H9 (cell line): ENCODE data around the gene NCOA5. TPM values are rescaled to one million over a fixed set of nuclear protein-coding genes. Genes with fewer than 3 reads are reported as not detected.

Experiments used
- DNase-seq: peaks from one replicate; pipeline ENCODE4 v3.0.0-alpha.2; 2017
- H2AFZ ChIP-seq: one replicate; pipeline ENCODE4 v1.6.1; 2013; ENCODE audit warnings: mild to moderate bottlenecking, low read length, control low read depth, moderate library complexity
- H2AK5ac ChIP-seq: 2 replicates; pipeline ENCODE4 v1.6.1; 2013; ENCODE audit warnings: low read length, control low read depth, mixed read lengths; ENCODE audit not compliant: insufficient read length
- H2BK120ac ChIP-seq: one replicate; pipeline ENCODE4 v1.6.1; 2013; ENCODE audit warnings: low read depth, mild to moderate bottlenecking, low read length, control low read depth, inconsistent platforms; ENCODE audit not compliant: poor library complexity, severe bottlenecking
- H2BK12ac ChIP-seq: 2 replicates; pipeline ENCODE4 v1.6.1; 2013; ENCODE audit warnings: low read length, control low read depth, mixed read lengths, low read depth; ENCODE audit not compliant: insufficient read length
- H2BK15ac ChIP-seq: 2 replicates; pipeline ENCODE4 v1.6.1; 2013; ENCODE audit warnings: low read depth, low read length, control low read depth
- H2BK20ac ChIP-seq: one replicate; pipeline ENCODE4 v1.6.1; 2013; ENCODE audit warnings: low read depth, mild to moderate bottlenecking, low read length, control low read depth, inconsistent platforms; ENCODE audit not compliant: poor library complexity, severe bottlenecking
- H2BK5ac ChIP-seq: 2 replicates; pipeline ENCODE4 v1.6.1; 2013; ENCODE audit warnings: low read length, control low read depth, mixed read lengths; ENCODE audit not compliant: insufficient read length
- H3K14ac ChIP-seq: 2 replicates; pipeline ENCODE4 v1.6.1; 2013; ENCODE audit warnings: low read length, control low read depth; ENCODE audit not compliant: insufficient read depth
- H3K18ac ChIP-seq: 2 replicates; pipeline ENCODE4 v1.6.1; 2013; ENCODE audit warnings: low read depth, mild to moderate bottlenecking, mixed read lengths, low read length, control low read depth; ENCODE audit not compliant: insufficient read length
- H3K23ac ChIP-seq: 2 replicates; pipeline ENCODE4 v1.6.1; 2013; ENCODE audit warnings: low read length, control low read depth, mixed read lengths, low read depth; ENCODE audit not compliant: insufficient read length
- H3K23me2 ChIP-seq: 2 replicates; pipeline ENCODE4 v1.6.1; 2013; ENCODE audit warnings: low read depth, mild to moderate bottlenecking, mixed read lengths, low read length, control low read depth; ENCODE audit not compliant: insufficient read length, poor library complexity, severe bottlenecking
- H3K27ac ChIP-seq: 2 replicates; pipeline ENCODE4 v1.5.1; 2013; ENCODE audit warnings: low read length, control low read depth, mixed read lengths, low read depth; ENCODE audit not compliant: insufficient read length
- H3K27me3 ChIP-seq: 2 replicates; pipeline ENCODE4 v1.6.1; 2013; ENCODE audit warnings: low read length, control low read depth, inconsistent platforms; ENCODE audit not compliant: insufficient read depth
- H3K4ac ChIP-seq: 2 replicates; pipeline ENCODE4 v1.6.1; 2013; ENCODE audit warnings: low read depth, mild to moderate bottlenecking, control low read depth, inconsistent platforms, low read length, moderate library complexity
- H3K4me1 ChIP-seq: 2 replicates; pipeline ENCODE4 v1.6.1; 2013; ENCODE audit warnings: low read length, control low read depth, inconsistent platforms; ENCODE audit not compliant: insufficient read depth
- H3K4me2 ChIP-seq: 2 replicates; pipeline ENCODE4 v1.6.1; 2013; ENCODE audit warnings: low read length, control low read depth, mixed read lengths; ENCODE audit not compliant: insufficient read length, insufficient read depth
- H3K56ac ChIP-seq: 2 replicates; pipeline ENCODE4 v1.6.1; 2013; ENCODE audit warnings: low read depth, mild to moderate bottlenecking, mixed read lengths, low read length, control low read depth; ENCODE audit not compliant: insufficient read length
- H3K79me1 ChIP-seq: 2 replicates; pipeline ENCODE4 v1.6.1; 2013; ENCODE audit warnings: low read depth, mild to moderate bottlenecking, moderate library complexity, low read length, control low read depth, inconsistent platforms; ENCODE audit not compliant: insufficient read depth, poor library complexity, severe bottlenecking
- H3K79me2 ChIP-seq: 2 replicates; pipeline ENCODE4 v1.6.1; 2013; ENCODE audit warnings: low read length, control low read depth, inconsistent platforms; ENCODE audit not compliant: insufficient read depth
- H3K9ac ChIP-seq: 2 replicates; pipeline ENCODE4 v1.6.1; 2013; ENCODE audit warnings: low read length, control low read depth, mixed read lengths; ENCODE audit not compliant: insufficient read length; ENCODE audit errors: extremely low read depth
- H3K9me3 ChIP-seq: one replicate; pipeline ENCODE4 v1.6.1; 2013; ENCODE audit warnings: low read depth, low read length, inconsistent platforms; ENCODE audit not compliant: control insufficient read depth
- H3T11ph ChIP-seq: one replicate; pipeline ENCODE4 v1.6.1; 2013; ENCODE audit warnings: mild to moderate bottlenecking, low read length, control low read depth, inconsistent platforms
- H4K20me1 ChIP-seq: one replicate; pipeline ENCODE4 v1.6.1; 2013; ENCODE audit not compliant: control insufficient read depth, insufficient read length, insufficient read depth
- H4K5ac ChIP-seq: 2 replicates; pipeline ENCODE4 v1.6.1; 2013; ENCODE audit warnings: low read depth, mild to moderate bottlenecking, mixed read lengths, low read length, control low read depth; ENCODE audit not compliant: insufficient read length
- H4K8ac ChIP-seq: replicated peaks from 2 replicates; pipeline ENCODE4 v1.6.1; 2013; ENCODE audit warnings: low read length, control low read depth, mixed read lengths, low read depth; ENCODE audit not compliant: insufficient read length
- H4K91ac ChIP-seq: 2 replicates; pipeline ENCODE4 v1.6.1; 2013; ENCODE audit warnings: low read depth, mild to moderate bottlenecking, moderate library complexity, mixed read lengths, low read length, control low read depth; ENCODE audit not compliant: insufficient read length
- H3K27ac Mint-ChIP-seq, 3 experiments: 2 replicates in 2 of 3; 3 replicates in 1 of 3; pipeline ENCODE4 v1.8.0; 2020 to 2021; ENCODE audit warnings: mixed read lengths in 3 of 3, mild to moderate bottlenecking in 1 of 3, moderate library complexity in 1 of 3
- H3K27me3 Mint-ChIP-seq: 2 replicates; pipeline ENCODE4 v1.8.0; 2021; ENCODE audit warnings: low read depth, mild to moderate bottlenecking, moderate library complexity, mixed read lengths
- H3K36me3 Mint-ChIP-seq, 3 experiments: 2 replicates in 2 of 3; 3 replicates in 1 of 3; pipeline ENCODE4 v1.8.0; 2020 to 2021; ENCODE audit warnings: low read depth in 3 of 3, mixed read lengths in 3 of 3; ENCODE audit not compliant: insufficient read depth in 1 of 3
- H3K4me1 Mint-ChIP-seq, 2 experiments: 2 replicates each; pipeline ENCODE4 v1.8.0; 2020; ENCODE audit warnings: mixed read lengths in 2 of 2
- H3K4me3 Mint-ChIP-seq, 2 experiments: 2 replicates in 1 of 2; 3 replicates in 1 of 2; pipeline ENCODE4 v1.8.0; 2020 to 2021; ENCODE audit warnings: mild to moderate bottlenecking in 2 of 2, mixed read lengths in 2 of 2, moderate library complexity in 1 of 2
- H3K9me3 Mint-ChIP-seq, 2 experiments: 2 replicates in 1 of 2; 3 replicates in 1 of 2; pipeline ENCODE4 v1.8.0; 2020; ENCODE audit warnings: mild to moderate bottlenecking in 2 of 2, mixed read lengths in 2 of 2, moderate library complexity in 1 of 2
- CTCF ChIP-seq: fragments of 200-600 bp; sonication (generic); conservative IDR thresholded peaks from 3 replicates; pipeline ENCODE4 v1.8.0; 2021; ENCODE audit warnings: antibody characterized with exemption, mild to moderate bottlenecking
- WGBS: extraction: QIAGEN DNeasy Blood & Tissue Kit; methylation state at CpG from one replicate; pipeline ENCODE4 v1.1.7; 2013; ENCODE audit warnings: missing lambda C conversion rate, low lambda C conversion rate, mixed read lengths; ENCODE audit not compliant: insufficient read length; ENCODE audit errors: extremely low coverage; 5-methylcytosine and 5-hydroxymethylcytosine counted together
- total RNA-seq: library from RNA; stranded (reverse); gene quantifications from 2 replicates; pipeline ENCODE4 v1.2.1, GENCODE V29; 2021

The NCOA5 gene
- total RNA-seq, 1 experiment from 2014 or later: 55.7 TPM

- Histone ChIP-seq H4K20me1 (no peaks in the 10 kb centered on the region), H3K4me2 (no peak overlapping the region), H2AK5ac (no peak overlapping the region), H3K4ac (no peak overlapping the region), H3K9ac (no peak overlapping the region), H3T11ph (no peak overlapping the region), H3K23me2 (no peaks in the 10 kb centered on the region), H2AFZ (no peak overlapping the region), H3K79me2 (no peaks in the 10 kb centered on the region), H3K56ac (no peak overlapping the region), H3K14ac (peak overlapping the region; percentile 25; the same call in 1 of the 2 replicates), H3K23ac (no peak overlapping the region), H2BK12ac (no peak overlapping the region), H3K9me3 (no peaks in the 10 kb centered on the region), H3K27ac (no peak overlapping the region), H4K91ac (no peak overlapping the region), H3K4me1 (no peaks in the 10 kb centered on the region), H3K27me3 (no peaks in the 10 kb centered on the region), H2BK20ac (no peak overlapping the region), H3K18ac (no peak overlapping the region), H2BK15ac (no peak overlapping the region), H4K8ac (no peak overlapping the region), H2BK120ac (no peak overlapping the region), H3K79me1 (no peaks in the 10 kb centered on the region), H2BK5ac (no peak overlapping the region), H4K5ac (no peak overlapping the region)
- H3K4me3 Mint-ChIP-seq: no peak overlapping the region
- no peak for DNase-seq
- no peak overlapping the region for H3K27ac Mint-ChIP-seq
- peaks cover 23% of the 10 kb centered on the region for H3K27me3 Mint-ChIP-seq
- H3K4me1 Mint-ChIP-seq: peaks cover 27 to 45% of the 10 kb centered on the region in 2 experiments
- TF ChIP-seq CTCF: no peak
- no CpG with 5 or more reads among the region's 8 CpGs for WGBS
- H3K9me3 Mint-ChIP-seq: no peaks in the 10 kb centered on the region; a peak in 1 of 5 replicates
- no peaks in the 10 kb centered on the region for H3K36me3 Mint-ChIP-seq
Observed at GRCh38 chr20:46139266-46139889, 49.6 kb upstream of the NCOA5 start.
